ENCODE measurements around the gene FCF1. TPM values are rescaled to one million over a fixed set of nuclear protein-coding genes. Genes with fewer than 3 reads are reported as not detected.
"Not testable (repeated sequence)": the region's sequence is repeated elsewhere in the genome, so short reads cannot be mapped to it uniquely, and the experiment has no call there.

FCF1 gene
- total and polyA plus RNA-seq, 11 donors, result 4.3 to 46.2 (median 36.7) TPM

DNA sequence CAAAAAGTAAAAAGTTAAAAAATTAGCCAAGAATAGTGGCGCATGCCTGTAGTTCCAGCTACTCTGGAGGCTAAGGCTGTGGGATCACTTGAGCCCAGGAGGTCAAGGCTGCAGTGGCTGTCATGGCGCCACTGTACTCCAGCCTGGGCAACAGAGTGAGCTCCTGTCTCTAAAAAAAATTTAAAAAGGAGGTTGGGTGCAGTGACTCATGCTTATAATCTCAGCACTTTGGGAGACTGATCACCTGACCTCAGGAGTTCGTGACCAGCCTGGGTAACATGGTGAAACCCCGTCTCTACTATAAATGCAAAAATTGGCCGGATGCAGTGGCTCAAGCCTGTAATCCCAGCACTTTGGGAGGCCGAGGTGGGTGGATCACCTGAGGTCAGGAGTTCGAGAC is 42.0 kb downstream of the FCF1 start:
- intact Hi-C loops (cut with DNase I), result no loop called here
- DNase-seq (no peak), ATAC-seq (no peak)
- TF ChIP-seq, protein P1, sequence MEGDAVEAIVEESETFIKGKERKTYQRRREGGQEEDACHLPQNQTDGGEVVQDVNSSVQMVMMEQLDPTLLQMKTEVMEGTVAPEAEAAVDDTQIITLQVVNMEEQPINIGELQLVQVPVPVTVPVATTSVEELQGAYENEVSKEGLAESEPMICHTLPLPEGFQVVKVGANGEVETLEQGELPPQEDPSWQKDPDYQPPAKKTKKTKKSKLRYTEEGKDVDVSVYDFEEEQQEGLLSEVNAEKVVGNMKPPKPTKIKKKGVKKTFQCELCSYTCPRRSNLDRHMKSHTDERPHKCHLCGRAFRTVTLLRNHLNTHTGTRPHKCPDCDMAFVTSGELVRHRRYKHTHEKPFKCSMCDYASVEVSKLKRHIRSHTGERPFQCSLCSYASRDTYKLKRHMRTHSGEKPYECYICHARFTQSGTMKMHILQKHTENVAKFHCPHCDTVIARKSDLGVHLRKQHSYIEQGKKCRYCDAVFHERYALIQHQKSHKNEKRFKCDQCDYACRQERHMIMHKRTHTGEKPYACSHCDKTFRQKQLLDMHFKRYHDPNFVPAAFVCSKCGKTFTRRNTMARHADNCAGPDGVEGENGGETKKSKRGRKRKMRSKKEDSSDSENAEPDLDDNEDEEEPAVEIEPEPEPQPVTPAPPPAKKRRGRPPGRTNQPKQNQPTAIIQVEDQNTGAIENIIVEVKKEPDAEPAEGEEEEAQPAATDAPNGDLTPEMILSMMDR (IDR thresholded peaks at IDR 0.05), result no peak
- TF ChIP-seq POLR2A (IDR thresholded peaks at IDR 0.05), result no peak
- H3K4me1 ChIP-seq, result no peaks in the 10 kb centered on the region
- no peaks in the 10 kb centered on the region for H3K36me3 ChIP-seq
- no peak overlapping the region for H3K27ac ChIP-seq
- peaks cover 0 to 15% (median 3%) of the 10 kb centered on the region in 12 donors for H3K9me3 ChIP-seq
- WGBS, 4 donors, result 86 to 92% (median 91%) methylated on average over 7 of the region's 7 CpGs
- no peaks in the 10 kb centered on the region for H3K27me3 ChIP-seq
- H3K4me3 ChIP-seq, result no peak overlapping the region

DNA sequence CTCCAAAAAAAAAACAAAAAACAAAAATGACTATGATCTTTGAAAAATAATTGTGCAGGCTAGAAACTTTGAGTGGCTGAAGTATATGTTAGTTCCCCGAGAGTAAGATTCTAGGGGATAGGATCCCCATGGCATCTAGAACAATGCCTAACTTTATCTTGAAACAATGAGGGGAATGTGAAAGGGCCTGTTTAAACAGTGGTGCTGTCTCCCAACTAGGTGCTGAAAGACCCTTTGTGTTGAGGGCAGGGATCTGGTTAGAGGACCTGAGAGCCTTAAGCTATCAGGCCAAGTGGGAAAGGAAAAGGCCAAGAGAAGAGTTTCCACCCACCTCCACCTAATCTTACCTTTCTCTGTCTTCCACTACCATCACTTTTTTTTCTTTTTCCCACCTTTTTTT is 43.4 kb downstream of the FCF1 start:
- Histone ChIP-seq H3K36me3 (no peaks in the 10 kb centered on the region), H3K27ac (no peak overlapping the region), H3K4me3 (no peak overlapping the region), H3K27me3 (no peaks in the 10 kb centered on the region), H3K9me3 (peaks cover 0 to 15% (median 3%) of the 10 kb centered on the region in 12 donors), H3K4me1 (no peaks in the 10 kb centered on the region)
- ATAC-seq (no peak), DNase-seq (no peak)
- WGBS, 4 donors, result 56 to 71% (median 66%) methylated on average over 1 of the region's 1 CpG
- intact Hi-C loops (cut with DNase I), result no loop called here
- no peak for TF ChIP-seq POLR2A (IDR thresholded peaks at IDR 0.05)
- TF ChIP-seq, protein P1 (IDR thresholded peaks at IDR 0.05), result no peak

DNA sequence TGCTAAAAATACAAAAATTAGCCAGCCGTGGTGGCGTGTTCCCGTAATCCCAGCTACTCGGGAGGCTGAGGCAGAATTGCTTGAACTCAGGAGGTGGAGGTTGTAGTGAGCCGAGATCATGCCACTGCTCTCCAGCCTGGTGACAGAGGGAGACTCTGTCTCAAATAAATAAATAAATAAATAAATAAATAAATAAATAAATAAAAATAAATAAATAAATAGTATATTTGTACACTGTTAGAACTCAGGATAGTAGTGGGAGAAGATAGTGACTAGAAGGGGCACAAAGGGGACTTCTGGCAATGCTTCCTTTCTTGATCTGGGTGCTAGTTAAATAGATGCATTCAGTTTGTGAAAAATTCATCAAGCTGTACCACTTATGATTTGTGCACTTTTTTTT is 45.6 kb downstream of the FCF1 start:
- ATAC-seq; H3K4me3 ChIP-seq; intact Hi-C loops (cut with DNase I); H3K27me3 ChIP-seq; H3K4me1 ChIP-seq; DNase-seq; H3K9me3 ChIP-seq; H3K27ac ChIP-seq; H3K36me3 ChIP-seq: not testable (repeated sequence)
- 91 to 95% (median 93%) methylated on average over 5 of the region's 5 CpGs for WGBS, 4 donors

DNA sequence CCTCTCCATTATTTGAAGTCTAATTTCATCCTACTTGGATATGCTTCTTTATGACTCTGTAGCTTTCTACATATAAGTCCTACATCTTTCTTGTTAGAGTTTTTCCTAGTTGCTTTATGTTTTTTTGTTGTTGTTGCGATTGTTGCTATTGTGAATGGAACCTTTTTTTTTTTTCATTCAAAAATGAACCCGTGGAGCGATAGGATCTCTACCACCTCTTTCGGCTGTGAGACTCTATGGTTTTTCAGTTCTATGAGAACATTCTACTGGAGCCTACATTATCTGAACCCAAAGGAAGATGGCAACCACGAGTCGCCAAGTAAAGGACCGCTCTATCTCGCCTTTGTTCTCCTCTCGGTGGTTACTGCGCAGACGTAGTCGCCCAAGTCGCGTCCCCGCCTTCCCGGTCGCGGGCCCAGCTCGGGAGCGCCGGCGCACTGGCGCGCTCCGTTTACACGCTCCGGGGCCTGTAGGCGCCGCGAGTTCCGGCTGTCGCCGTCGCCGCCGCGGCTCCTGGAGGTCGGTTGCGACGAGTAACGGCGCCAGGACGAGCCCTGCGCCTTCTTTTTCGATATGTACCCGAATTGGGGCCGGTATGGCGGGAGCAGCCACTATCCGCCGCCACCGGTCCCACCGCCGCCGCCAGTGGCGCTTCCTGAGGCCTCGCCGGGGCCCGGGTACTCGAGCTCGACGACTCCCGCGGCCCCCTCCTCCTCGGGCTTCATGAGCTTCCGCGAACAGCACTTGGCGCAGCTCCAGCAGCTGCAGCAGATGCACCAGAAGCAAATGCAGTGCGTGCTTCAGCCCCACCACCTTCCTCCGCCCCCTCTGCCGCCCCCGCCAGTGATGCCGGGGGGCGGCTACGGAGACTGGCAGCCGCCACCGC is 50.2 kb downstream of the FCF1 start, which contains the start of gene YLPM1:
Gene YLPM1, plus strand, starts transcription at position 400 of the 886 bp plus-strand sequence. Its CDS starts 174 bp downstream, at position 574.
- intact Hi-C loops (cut with DNase I), result loop anchor here in 3 of 10 donors (10.0 kb wide), 1 partner anchor 48 kb away; the partner anchor contains the start of genes AREL1 (in 3 of the 3) and FCF1 (in 3 of the 3)
- TF ChIP-seq, protein P1 (IDR thresholded peaks at IDR 0.05), result peak; percentile 33 to 84 (median 57)
- peak in 1 of 2 donors; percentile 86 for TF ChIP-seq POLR2A (IDR thresholded peaks at IDR 0.05)
- Histone ChIP-seq H3K4me3 (peak within 1 kb of the TSS; percentile 87 to 100 (median 97)), H3K36me3 (peaks cover 0 to 3% (median 0%) of the 10 kb centered on the region in 9 donors), H3K4me1 (peaks cover 0 to 45% (median 36%) of the 10 kb centered on the region in 12 donors), H3K27me3 (no peaks in the 10 kb centered on the region), H3K27ac (peak within 1 kb of the TSS; percentile 85 to 98 (median 92)), H3K9me3 (no peaks in the 10 kb centered on the region)
- ATAC-seq, result peak; percentile 97 to 99 (median 99)
- DNase-seq, result peak; percentile 92 to 96 (median 94)
- WGBS, 4 donors, result 0 to 1% (median 1%) methylated on average over 48 to 76 of the region's 76 CpGs
